NCI-H146 treated with DMSO at 0.1 percent for 48 hours (cell line): ENCODE measurements around the gene ADCY10.
"Not testable (repeated sequence)": the region's sequence is repeated elsewhere in the genome, so short reads cannot be mapped to it uniquely, and the experiment has no call there.

ENCODE experiments used
- DNase-seq: peaks from one replicate; lab custom pipeline; 2025; ENCODE audit not compliant: unreplicated experiment; lab: John Stamatoyannopoulos, UW

Gene ADCY10

GRCh38 chr1:167893798-167894197 is 20.1 kb downstream of the ADCY10 start:
- no peak for DNase-seq

DNA sequence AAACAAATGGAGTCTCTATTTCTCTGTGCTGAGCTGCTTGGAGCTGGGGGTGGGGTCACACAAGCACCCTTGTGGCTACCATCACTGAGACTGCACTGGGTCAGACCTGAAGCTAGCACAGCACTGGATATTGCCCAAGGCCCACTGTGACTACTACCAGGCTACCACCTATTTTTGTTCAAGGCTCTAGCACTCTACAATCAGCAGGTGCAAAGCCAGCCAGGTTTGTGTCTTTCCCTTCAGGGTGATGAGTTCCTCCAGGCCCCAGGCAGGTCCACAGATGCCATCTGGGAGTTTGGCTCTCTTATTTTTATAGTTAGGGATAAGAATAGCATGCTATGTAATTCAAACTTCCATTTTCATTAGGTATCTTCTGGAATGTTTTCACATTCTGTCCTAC is 23.5 kb downstream of the ADCY10 start:
- no peak for DNase-seq

DNA sequence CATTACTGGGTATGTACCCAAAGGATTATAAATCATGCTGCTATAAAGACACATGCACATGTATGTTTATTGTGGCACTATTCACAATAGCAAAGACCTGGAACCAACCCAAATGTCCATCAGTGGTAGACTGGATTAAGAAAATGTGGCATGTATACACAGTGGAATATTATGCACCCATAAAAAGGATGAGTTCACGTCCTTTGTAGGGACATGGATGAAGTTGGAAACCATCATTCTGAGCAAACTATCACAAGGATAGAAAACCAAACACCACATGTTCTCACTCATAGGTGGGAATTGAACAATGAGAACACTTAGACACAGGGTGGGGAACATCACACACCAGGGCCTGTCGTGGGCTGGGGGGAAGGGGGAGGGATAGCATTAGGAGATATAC is 26.7 kb downstream of the ADCY10 start:
- not testable (repeated sequence) for DNase-seq

- no peak for DNase-seq
Observed at GRCh38 chr1:167882376-167882775, 31.6 kb downstream of the ADCY10 start.

DNA sequence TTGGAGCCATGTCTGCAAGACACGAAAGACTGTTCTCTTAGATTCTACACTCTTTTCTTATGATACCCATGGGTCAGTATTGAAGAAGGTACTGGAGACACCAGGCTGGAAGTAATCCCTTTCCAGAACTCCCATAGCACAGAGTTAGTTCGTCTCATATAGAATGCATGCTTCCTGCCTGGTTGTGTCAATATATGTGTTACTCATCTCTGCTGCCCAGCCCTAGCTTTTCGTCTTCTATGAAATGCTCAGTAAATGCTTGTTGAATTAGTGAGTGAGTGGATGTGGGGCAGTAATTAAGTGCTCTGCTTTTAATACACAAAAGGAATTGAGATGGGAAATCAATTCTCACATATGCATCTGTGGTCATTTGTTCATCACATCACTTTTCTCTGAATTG is 32.1 kb downstream of the ADCY10 start:
- DNase-seq, result no peak

- DNase-seq, result no peak
Observed at GRCh38 chr1:167881069-167881468, 32.9 kb downstream of the ADCY10 start.

GRCh38 chr1:167880580-167881021 is 33.3 kb downstream of the ADCY10 start:
- DNase-seq, result no peak

DNA sequence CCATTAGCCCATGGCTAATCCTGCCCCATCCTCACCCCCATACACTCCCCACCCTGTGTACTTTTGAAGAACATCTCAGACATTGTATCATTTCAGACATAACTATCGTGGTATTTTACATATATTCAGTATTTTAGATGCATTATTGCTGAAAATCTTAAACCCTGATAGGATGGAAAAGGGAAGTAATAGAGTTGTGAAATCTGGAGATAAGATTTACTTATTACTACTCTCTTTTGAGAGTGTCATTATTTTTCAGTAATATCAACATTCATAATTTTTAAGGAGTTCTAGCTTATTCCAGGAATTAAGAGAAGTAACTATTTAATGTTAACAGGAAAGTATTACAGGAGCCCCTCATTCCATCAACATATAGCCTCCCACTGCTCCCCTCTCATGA is 34.4 kb downstream of the ADCY10 start:
- no peak for DNase-seq

DNA sequence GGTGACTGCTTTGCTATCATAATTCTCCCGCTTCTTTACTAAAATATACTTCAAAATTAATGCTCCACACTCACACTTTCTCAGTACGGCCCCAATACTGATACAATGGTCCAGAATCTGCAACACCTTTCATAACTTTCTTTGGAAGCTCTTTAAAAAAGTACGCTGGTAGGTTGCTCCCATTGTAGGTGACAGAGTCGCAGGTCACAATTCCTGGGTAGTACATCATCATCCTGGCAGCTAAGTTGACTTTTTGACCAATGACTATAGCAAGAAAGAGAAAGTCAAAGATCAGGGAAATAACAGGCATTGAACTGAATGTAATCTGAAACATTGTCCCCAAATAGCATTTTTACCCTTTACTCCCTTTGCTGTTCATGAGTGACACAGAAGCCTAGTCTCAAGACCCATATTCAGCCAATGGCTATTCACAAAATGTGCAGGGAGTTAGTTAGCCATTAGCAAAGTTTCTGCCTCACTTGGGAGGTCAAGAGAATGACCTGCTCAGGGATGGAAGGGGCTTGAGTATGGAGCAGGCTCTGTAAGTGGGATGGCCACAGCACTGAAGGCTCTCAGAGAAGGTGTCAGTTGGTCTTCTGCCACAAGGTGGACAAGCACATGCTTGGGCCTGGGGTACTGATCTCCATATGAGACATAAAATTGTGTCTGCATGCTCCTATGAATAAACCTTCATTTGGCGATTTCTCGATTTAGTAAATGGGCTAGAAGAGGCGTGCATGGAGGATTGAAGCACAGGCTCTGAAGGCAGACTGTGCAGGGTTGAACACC is 35.4 kb downstream of the ADCY10 start:
- no peak for DNase-seq

- no peak for DNase-seq
Observed at GRCh38 chr1:167876597-167877175, 37.2 kb downstream of the ADCY10 start.

DNA sequence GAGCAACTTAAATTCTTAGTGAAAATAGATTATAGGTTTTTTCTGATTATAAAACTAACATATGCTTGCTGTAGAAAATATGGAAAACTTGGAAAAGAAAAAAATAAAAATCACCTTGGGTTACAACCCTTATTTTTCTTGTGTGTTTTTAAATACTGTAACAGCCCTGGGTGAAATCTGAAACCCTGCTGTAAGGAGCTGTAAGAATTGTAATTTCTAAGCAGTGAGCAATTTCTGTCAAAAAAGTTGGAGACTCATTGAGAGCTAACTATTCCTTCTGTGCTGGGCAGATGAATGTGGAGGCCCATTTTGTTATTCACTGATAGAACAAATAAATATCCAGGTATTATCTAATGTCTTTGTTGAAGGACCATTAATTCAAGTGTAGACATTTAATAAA is 42.6 kb downstream of the ADCY10 start:
- DNase-seq, result no peak

DNA sequence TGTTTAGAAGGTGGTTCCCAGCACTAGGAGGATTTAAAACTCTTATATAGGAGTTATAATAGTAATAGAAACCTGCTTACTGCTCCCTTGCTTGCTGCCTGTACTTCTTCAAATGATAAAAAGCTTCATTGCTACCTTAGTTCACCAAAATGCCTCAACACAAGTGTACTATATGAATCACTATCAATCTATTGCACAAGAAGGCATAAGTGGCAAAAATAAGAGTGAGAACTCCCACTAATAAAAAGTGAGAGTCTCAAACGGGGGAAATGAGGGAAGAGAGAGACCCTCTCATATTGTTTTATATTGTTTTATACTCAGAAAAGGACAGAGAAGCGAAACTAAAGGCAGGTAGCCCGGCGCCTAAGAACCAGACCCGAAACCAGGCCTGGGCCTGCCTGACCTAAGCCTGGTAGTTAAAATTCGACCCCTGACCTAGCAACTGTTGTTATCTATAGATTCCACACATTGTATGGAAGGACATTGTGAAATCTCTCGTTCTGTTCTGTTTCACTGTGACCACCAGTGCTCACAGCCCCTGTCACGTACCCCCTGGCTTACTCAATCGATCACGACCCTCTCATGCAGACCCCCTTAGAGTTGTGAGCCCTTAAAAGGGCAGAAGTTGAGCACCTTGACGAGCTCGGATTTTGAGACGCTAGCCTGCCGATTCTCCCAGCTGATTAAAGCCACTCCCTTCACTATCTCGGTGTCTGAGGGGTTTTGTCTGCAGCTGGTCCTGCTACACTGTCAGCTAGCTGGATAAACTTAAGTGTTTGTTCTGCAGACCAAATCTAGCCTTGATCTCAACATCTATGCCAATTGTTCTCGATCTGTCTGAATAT is 44.6 kb downstream of the ADCY10 start:
- not testable (repeated sequence) for DNase-seq

- not testable (repeated sequence) for DNase-seq
Observed at GRCh38 chr1:167866739-167867414, 47.1 kb downstream of the ADCY10 start.

DNA sequence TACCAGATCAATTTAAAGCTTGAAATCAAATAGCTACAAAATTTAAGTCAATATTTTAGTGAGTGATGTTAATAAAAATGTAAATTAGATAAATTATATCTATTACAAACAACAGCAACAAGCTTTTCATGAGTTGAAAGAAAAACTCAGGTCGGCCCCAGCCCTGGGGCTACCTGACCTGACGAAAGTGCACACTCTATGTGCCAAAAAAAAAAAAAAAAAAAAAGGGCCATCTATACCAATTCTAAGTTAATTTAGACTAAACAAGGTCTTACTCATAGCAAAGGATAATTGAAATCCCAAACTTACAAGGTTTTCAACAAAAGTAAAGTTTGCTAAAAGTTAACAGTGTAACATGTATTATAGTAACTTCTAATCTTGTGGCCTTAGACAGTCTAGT is 47.6 kb downstream of the ADCY10 start:
- not testable (repeated sequence) for DNase-seq

DNA sequence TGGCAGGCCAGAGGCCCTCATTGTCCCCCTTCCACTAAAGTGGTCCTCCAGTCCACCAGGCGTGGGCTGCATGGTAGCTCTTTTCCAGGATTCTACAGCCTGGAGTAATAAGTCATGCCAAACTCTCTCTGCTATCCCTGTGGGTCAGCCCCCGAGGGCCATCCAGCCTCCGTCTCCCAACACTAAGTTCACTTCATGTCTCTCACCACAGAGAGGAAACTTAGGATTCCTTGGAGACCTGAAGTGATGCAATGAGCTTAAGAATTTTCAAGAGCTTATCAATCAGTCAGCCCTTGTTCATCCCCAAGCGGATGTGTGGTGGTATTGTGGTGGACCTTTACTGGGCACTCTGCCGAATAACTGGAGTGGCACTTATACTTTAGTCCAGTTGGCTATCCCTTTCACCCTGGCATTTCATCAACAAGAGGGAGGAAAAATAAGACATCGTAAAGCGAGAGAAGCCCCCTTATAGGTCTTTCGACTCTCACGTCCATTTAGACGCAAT is 48.1 kb downstream of the ADCY10 start:
- not testable (repeated sequence) for DNase-seq

DNA sequence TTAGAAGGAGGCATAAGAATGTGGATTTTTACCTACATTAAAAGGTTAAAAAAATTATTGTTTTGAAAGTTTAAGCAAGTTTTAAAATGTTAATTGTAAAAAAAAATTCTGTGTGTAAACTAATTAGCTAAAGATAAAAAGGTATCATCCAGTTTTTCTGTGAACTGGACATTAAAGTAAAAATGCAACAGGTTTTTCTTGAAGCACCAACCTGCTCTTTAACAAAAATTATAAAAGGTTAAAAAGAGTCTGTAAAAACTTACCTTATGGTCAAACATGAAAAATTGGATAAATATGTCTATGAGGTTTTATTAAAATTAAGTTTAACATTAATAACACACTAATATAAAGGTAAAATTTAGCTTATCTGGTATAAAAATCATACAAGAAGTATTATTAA is 48.7 kb downstream of the ADCY10 start:
- DNase-seq, result not testable (repeated sequence)

- DNase-seq, result no peak
Observed at GRCh38 chr1:167864392-167865032, 49.4 kb downstream of the ADCY10 start.

GRCh38 chr1:167863921-167864279 is 50.0 kb downstream of the ADCY10 start:
- no peak for DNase-seq

DNA sequence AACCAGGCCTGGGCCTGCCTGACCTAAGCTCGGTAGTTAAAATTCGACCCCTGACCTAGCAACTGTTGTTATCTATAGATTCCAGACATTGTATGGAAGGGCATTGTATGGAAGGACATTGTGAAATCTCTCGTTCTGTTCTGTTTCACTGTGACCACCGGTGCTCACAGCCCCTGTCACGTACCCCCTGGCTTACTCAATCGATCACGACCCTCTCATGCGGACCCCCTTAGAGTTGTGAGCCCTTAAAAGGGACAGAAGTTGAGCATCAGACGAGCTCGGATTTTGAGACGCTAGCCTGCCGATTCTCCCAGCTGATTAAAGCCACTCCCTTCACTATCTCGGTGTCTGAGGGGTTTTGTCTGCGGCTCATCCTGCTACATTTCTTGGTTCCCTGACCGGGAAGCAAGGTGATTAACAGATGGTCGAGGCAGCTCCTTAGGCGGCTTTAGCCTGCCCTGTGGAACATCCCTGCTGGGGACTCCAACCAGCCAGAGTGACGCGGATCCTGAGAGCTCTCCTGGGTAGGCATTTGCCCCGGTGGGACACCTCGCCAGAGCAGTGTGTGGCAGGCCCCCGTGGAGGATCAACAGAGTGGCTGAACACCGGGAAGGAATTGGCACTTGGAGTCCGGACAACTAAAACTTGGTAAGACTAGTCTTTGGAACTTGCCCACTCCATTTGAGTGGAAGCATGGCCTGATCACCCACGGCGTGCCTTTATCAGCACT is 50.6 kb downstream of the ADCY10 start:
- DNase-seq, result not testable (repeated sequence)
